AG08395 (cell line): Measurements from ENCODE around the gene HAUS1.
A peak's percentile ranks its signal among the peaks of the same experiment; 100 is the strongest.
"Not testable (repeated sequence)": the region's sequence is repeated elsewhere in the genome, so short reads cannot be mapped to it uniquely, and the experiment has no call there.

Experiments used
- DNase-seq: peaks from one replicate; pipeline ENCODE4 v3.0.0; 2012; ENCODE audit warnings: mixed read lengths, low spot score

HAUS1 gene

DNA sequence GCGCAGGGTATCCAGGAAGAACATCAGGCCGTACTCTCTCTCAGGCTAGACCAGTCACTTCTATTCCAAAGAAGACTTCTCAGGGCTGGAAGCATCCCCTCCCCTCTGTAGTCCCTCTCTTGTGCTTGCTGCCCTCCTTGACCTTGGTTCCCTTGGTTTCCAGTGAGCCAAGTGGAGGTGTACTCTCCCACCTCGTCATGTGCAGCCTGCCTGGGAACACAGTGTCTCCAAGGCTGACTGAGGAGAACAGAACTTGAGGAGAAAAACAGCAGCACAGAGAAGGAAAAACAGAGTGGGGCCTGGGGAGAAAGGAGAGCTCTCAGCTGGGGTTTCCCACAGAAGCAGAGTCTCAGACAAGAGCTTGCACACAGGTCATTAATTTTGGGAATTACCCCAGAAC is 52.7 kb downstream of the HAUS1 start:
- DNase-seq, result no peak

DNA sequence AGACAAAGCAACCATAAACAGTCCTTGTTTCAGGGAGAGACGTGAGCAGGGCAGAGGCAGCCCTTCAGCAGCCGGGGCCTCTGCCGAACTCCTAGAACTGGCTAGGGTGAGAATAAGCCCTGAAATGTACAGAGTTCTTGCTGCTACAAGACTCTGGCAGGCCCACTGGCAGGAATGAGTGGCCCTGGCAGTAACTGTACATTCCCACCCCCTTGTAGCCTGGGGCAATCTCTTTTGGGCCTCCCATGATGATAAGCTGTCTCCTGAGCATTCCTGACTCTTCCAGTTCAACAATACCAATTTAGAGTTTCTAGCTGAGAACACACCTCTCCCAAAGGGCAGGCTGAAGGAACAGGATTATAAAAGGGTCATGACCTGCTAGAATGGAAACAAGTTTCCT is 54.3 kb downstream of the HAUS1 start:
- peak; percentile 43 for DNase-seq

DNA sequence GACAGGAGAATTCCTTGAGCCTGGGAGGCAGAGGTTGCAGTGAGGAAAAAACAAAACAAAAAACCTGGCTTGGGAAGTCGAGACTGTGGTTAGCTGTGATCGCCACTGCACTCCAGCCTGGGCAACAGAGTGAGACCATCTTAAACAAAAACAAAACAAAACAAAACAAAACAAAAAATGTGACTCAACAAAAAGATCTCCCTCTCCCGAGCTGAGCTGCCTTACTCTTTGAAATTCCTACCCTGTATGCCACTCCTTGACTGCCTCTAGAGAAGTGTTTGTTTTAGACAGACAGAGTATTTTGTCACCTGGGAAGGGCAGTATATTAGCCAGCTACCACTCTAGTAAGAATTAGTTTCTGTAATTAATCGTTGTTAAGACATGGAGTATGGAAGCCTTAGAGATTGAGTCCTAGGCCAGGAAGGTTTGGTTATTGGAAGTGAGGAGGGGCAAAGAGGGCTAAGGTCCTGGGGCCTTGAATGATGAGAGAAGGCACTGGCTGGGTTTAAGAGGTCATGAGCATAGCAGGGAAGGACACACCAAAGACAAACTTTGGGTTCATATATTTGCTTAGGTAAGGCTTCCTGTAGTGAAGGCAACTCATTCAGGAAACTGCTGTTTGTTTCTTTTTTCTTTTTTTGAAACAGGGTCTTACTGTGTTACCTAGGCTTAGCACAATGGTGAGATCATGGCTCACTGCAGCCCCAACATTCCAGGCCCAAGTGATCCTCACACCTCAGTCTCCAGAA is 56.0 kb downstream of the HAUS1 start:
- DNase-seq, result no peak

DNA sequence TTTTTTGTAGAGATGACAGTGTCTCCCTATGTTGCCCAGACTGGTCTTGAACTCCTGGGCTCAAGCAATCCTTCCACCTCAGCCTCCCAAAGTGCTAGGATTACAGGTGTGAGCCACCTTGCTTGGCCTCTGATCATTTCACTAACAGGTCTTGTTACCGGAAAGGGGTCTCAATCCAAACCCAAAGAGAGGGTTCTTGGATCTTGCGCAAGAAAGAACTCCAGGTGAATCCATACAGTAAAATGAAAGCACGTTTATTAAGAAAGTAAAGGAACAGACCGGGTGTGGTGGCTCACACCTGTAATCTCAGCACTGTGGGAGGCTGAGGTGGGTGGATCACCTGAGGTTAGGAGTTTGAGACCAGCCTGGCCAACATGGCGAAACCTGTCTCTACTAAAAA is 56.7 kb downstream of the HAUS1 start:
- DNase-seq, result not testable (repeated sequence)

DNA sequence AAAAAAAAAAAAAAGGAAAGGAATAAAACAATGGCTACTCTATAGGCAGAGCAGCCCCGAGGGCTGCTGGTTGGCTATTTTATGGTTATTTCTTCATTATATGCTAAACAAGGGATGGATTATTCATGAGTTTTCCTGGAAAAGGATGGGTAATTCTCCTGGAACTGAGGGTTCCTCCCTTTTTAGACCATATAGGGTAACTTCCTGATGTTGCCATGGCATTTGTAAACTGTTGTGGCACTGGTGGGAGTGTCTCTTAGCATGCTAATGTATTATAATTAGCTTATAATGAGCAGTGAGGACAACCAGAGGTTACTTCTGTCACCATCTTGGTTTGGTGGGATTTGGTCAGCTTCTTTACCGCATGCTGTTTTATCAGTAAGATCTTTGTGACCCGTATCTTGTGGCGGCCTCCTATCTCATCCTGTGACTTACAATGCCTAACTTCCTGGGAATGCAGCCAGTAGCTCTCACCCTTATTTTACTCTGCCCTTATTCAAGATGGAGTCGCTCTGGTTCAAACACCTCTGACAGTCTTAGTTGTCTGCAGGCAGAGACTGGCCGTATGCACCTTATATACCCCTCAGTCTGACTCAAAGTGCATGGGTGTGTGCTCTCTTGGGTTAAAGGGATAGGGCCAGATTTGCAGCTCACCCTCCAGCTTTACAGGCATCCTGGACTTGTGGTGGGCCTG is 57.7 kb downstream of the HAUS1 start:
- no peak for DNase-seq

- no peak for DNase-seq
Measured at GRCh38 chr18:46163091-46163490, 58.9 kb downstream of the HAUS1 start.

DNA sequence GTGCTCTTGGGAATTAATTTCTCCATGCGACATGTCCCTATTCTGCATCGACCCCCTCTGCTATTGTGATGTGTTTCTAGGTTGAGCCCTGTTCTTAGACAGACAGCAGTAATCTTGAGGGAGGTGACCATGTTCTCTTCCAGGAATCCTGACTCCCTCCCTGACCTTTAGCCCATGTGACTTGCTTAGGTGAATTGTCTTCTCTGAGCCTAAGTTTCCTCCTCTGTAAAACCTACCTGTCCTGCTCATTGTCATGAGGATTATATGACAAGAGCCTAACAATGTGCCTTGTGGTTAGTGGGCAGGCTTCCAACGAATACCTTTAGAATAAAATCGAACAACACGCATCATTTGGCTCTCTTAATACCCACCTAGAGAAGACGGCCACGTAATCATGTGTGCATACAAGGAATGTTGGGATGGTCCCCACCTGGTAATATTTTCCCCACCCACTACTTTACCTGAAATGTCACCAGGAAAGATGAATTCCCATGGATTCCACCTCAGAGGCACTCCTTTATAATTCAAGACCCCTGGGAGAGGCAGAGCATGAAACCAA is 59.8 kb downstream of the HAUS1 start:
- DNase-seq, result no peak

GRCh38 chr18:46164502-46164901 is 60.3 kb downstream of the HAUS1 start:
- DNase-seq, result not testable (repeated sequence)

DNA sequence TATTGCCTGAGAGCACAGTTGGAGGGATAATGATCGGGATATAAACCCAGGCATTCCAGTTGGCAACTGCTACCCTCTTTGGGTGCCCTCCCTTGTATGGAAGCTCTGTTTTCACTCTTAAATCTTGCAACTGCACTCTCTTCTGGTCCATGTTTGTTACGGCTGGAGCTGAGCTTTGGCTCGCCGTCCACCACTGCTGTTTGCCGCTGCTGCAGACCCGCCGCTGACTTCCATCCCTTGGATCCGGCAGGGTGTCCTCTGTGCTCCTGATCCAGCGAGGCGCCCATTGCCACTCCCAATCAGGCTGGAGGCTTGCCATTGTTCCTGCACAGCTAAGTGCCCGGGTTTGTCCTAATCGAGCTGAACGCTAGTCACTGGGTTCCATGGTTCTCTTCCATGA is 60.7 kb downstream of the HAUS1 start:
- DNase-seq, result no peak

- no peak for DNase-seq
Measured at GRCh38 chr18:46166261-46166970, 62.2 kb downstream of the HAUS1 start.

GRCh38 chr18:46167971-46168370 is 63.8 kb downstream of the HAUS1 start:
- DNase-seq, result no peak

DNA sequence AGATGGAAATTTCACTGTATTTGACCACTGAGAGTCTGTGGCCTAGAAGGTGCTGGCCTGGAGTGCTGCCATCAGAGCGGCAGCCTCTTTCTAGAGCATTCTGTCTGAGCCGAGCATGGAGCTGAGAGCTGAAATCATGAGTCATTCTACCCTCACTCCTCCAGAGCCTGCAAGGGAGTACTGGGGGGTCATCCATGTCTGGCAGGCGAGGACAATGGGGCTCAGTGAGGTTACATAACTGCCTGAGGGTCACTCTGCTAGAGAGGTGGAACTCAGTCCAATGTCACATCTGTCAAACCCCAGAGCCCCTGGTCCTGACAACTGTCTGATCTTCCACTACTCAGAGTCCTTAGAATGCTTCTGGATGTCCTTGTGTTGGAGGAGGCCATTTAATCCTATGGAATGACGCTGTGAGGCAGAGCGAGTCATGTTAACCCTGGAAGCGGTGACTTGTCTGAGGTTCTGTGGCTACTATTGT is 65.3 kb downstream of the HAUS1 start:
- DNase-seq, result peak; percentile 74

DNA sequence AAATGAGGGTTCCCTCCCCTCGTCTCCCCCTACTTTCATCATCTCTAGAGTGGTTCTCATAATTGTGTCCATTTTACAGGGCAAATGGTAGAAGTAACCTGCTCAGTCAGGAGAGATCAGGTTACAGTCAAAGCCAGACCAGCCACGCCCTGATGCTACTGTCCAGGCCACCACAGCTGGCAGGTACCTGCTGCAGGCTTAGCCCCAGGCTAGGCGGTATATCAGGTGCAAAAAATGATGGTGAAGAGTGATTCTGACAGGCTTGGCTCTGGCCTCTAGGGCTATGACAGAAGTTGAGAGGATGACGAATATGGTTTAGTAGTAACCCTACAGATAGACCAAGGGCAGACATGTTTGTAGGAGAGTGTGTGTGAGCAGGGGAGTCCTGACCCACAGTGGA is 67.1 kb downstream of the HAUS1 start:
- DNase-seq, result no peak

DNA sequence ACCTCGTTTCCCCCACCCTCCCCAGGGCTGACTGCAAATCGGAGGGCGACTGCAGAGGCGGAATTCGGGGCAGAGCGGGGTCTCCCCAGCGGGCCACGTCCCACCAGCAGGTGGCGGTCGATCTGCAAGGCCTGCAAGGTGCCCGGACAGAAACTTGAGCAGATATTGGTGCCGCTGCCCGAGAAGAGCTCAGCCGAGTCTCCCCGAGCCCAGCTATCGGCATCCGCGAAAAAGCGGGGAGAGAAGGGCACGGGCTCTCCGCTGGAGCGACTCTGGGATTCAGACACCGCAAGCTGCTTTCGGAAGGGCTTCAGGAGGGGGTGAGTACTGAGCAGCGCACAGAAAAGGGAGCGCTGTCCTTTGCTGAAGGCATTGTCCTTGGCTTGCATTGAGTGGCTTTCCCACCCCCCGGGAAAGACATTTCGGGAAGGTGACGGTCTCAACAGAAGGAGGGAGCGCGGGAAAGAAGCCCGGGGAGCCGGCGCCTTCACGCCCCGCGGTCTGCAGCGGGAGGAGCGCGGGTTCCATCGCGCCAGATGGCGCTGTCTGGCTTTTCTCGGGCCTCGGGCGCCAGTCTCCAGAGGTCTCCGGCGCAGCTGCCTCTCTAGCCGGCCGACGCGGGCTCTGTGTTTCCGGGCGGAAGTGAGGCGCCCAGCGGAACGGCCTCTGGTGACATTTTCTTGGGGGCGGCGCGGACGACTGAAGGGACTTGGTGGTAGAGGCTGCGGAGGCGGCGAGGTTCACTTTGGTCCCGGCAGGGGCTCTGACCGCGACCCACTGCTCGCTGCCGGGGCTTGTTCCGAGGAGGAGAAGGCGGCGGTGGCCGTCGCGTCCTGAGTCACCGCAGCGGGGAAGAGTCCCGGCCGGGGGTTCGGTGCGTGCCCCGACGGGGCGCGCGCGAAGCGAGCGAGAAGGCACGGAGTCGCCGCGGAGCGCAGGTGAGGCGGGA is 69.5 kb downstream of the HAUS1 start:
- DNase-seq, result peak; percentile 94

DNA sequence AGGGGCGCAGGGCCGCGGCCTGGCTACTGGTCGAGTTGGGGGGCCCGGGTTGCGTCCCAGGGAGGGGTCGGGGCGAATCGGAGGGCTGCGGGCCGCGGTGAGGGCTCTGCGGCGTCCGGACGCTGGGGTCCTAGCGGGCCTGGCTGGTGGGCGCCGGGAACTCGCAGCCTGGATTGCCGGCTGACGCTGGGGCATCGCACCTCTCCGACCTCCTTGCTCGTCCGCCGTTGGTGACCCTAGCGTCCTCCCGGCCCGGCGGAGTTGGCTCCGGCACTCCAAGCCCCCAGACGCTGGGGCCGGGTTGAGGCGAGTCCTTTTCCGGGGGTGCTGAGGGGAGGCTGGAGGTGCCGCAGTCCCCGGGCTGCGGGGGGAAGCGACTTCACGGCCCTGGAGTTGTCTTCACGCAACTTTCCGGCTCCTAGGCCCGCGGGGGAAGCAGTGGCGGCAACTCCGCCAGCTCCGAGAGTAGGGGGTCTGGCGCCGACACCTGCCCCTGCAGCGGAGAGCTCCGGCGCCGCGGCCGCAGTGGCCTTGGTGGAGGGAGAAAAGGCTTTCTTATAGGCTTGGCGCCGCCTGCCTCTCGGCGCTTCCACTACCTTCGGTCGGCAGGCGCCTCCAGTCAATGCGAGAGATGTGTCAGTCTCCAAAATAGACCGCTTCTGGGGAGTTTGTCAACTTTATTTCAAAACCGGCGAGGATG is 70.3 kb downstream of the HAUS1 start:
- peak; percentile 41 for DNase-seq

GRCh38 chr18:46176001-46176400 is 71.8 kb downstream of the HAUS1 start:
- DNase-seq, result no peak
